Spinal cord (tissue), 10 donors: ENCODE measurements around the gene PPP2R2C. TPM values are rescaled to one million over a fixed set of nuclear protein-coding genes. Genes with fewer than 3 reads are reported as not detected.

ENCODE experiments used
- DNase-seq, 6 donors: peaks; one replicate each; pipeline versions ENCODE4 v3.0.0 to v3.0.0-alpha.2; 2013 to 2015; ENCODE audit warnings: low spot score in 6 of 6, low read depth in 4 of 6
- H3K27ac ChIP-seq: one replicate; pipeline ENCODE4 v1.5.1; 2013; ENCODE audit warnings: low read depth, low read length, control low read depth
- H3K27me3 ChIP-seq: one replicate; pipeline ENCODE4 v1.6.1; 2013; ENCODE audit warnings: low read length; ENCODE audit not compliant: control insufficient read depth, insufficient read depth
- H3K36me3 ChIP-seq: one replicate; pipeline ENCODE4 v1.6.1; 2013; ENCODE audit warnings: low read length; ENCODE audit not compliant: control insufficient read depth, insufficient read depth
- H3K4me1 ChIP-seq: one replicate; pipeline ENCODE4 v1.6.1; 2013; ENCODE audit warnings: low read length; ENCODE audit not compliant: control insufficient read depth, insufficient read depth
- H3K4me3 ChIP-seq: one replicate; pipeline ENCODE4 v1.5.1; 2013; ENCODE audit warnings: low read depth, low read length, control low read depth
- H3K9me3 ChIP-seq: one replicate; pipeline ENCODE4 v1.6.1; 2013; ENCODE audit warnings: low read length; ENCODE audit not compliant: control insufficient read depth, insufficient read depth
- WGBS: methylation state at CpG from one replicate; pipeline ENCODE4 v1.1.5; 2013; ENCODE audit warnings: missing lambda C conversion rate; ENCODE audit not compliant: insufficient coverage; 5-methylcytosine and 5-hydroxymethylcytosine counted together
- polyA plus RNA-seq, 2 donors: library from polyadenylated mRNA; unstranded; fragments of 120-200 nt; gene quantifications; one replicate each; pipeline ENCODE4 v1.2.1, GENCODE V29; 2013; ENCODE audit not compliant: insufficient read length in 2 of 2
- total RNA-seq, 2 donors: library from RNA; depleted of rRNA in 1 of 2; stranded (reverse); fragments of 120-200 nt in 1 of 2; fragments of >200 nt in 1 of 2; gene quantifications; one replicate each; pipeline versions ENCODE4 v1.2.3 to v1.2.4, GENCODE V29; 2013 to 2014
- donor health status: healthy.

The PPP2R2C gene
- total and polyA plus RNA-seq, 4 donors: 17.2 to 114 (median 75.1) TPM

- H3K27me3 ChIP-seq: no peaks in the 10 kb centered on the region
- H3K27ac ChIP-seq: no peak overlapping the region
- DNase-seq: no peak
- H3K9me3 ChIP-seq: no peaks in the 10 kb centered on the region
- no peak overlapping the region for H3K4me3 ChIP-seq
- 83% methylated on average over 3 of the region's 5 CpGs for WGBS
- H3K36me3 ChIP-seq: peaks cover 15% of the 10 kb centered on the region
- H3K4me1 ChIP-seq: peaks cover 68% of the 10 kb centered on the region
These were observed 26.8 kb downstream of the PPP2R2C start for GRCh38 chr4:6445403-6446129.

DNA sequence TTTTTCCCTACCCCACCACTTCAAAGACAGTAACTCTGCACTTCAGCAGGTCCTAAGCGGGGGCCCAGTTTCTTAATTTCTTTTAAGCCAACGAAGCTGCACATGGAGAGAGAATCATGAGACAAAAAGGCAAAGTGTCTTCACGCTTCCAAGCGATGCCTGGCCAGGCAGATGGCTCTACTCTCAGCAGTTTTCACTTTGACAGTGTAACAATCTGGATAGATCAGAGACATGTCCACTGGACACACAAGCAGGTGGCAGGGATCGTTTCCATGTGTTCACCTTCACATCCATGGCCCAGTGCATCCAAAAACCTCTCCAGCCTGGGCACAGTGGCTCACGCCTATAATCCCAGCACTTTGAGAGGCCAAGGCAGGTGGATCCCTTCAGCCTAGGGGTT lies 27.8 kb downstream of the PPP2R2C start:
- Histone ChIP-seq H3K4me1 (peaks cover 63% of the 10 kb centered on the region), H3K4me3 (no peak overlapping the region), H3K27me3 (no peaks in the 10 kb centered on the region), H3K36me3 (peaks cover 13% of the 10 kb centered on the region), H3K27ac (no peak overlapping the region), H3K9me3 (no peaks in the 10 kb centered on the region)
- DNase-seq: peak in 1 of 6 donors; percentile 32
- WGBS: 75% methylated on average over 6 of the region's 6 CpGs

GRCh38 chr4:6443035-6444023 lies 29.1 kb downstream of the PPP2R2C start:
- WGBS: 88% methylated on average over 21 of the region's 21 CpGs
- H3K27me3 ChIP-seq: no peaks in the 10 kb centered on the region
- DNase-seq: peak in 1 of 6 donors; percentile 59
- peaks cover 9% of the 10 kb centered on the region for H3K36me3 ChIP-seq
- peaks cover 54% of the 10 kb centered on the region for H3K4me1 ChIP-seq
- H3K4me3 ChIP-seq: no peak overlapping the region
- no peaks in the 10 kb centered on the region for H3K9me3 ChIP-seq
- no peak overlapping the region for H3K27ac ChIP-seq

GRCh38 chr4:6442555-6442954 lies 29.9 kb downstream of the PPP2R2C start:
- Histone ChIP-seq H3K27ac (no peak overlapping the region), H3K4me3 (no peak overlapping the region), H3K27me3 (no peaks in the 10 kb centered on the region), H3K4me1 (peaks cover 49% of the 10 kb centered on the region), H3K36me3 (peaks cover 9% of the 10 kb centered on the region), H3K9me3 (no peaks in the 10 kb centered on the region)
- WGBS: 88% methylated on average over 4 of the region's 8 CpGs
- DNase-seq: no peak

GRCh38 chr4:6441758-6442157 lies 30.7 kb downstream of the PPP2R2C start:
- H3K4me1 ChIP-seq: peaks cover 41% of the 10 kb centered on the region
- WGBS: 86% methylated on average over 7 of the region's 7 CpGs
- DNase-seq: no peak
- no peaks in the 10 kb centered on the region for H3K27me3 ChIP-seq
- H3K27ac ChIP-seq: no peak overlapping the region
- H3K36me3 ChIP-seq: peaks cover 9% of the 10 kb centered on the region
- H3K9me3 ChIP-seq: no peaks in the 10 kb centered on the region
- H3K4me3 ChIP-seq: no peak overlapping the region

GRCh38 chr4:6441202-6441582 lies 31.2 kb downstream of the PPP2R2C start:
- peaks cover 9% of the 10 kb centered on the region for H3K36me3 ChIP-seq
- H3K27ac ChIP-seq: no peak overlapping the region
- 86% methylated on average over 6 of the region's 6 CpGs for WGBS
- no peaks in the 10 kb centered on the region for H3K9me3 ChIP-seq
- no peak for DNase-seq
- H3K4me3 ChIP-seq: no peak overlapping the region
- H3K27me3 ChIP-seq: no peaks in the 10 kb centered on the region
- H3K4me1 ChIP-seq: peaks cover 36% of the 10 kb centered on the region

DNA sequence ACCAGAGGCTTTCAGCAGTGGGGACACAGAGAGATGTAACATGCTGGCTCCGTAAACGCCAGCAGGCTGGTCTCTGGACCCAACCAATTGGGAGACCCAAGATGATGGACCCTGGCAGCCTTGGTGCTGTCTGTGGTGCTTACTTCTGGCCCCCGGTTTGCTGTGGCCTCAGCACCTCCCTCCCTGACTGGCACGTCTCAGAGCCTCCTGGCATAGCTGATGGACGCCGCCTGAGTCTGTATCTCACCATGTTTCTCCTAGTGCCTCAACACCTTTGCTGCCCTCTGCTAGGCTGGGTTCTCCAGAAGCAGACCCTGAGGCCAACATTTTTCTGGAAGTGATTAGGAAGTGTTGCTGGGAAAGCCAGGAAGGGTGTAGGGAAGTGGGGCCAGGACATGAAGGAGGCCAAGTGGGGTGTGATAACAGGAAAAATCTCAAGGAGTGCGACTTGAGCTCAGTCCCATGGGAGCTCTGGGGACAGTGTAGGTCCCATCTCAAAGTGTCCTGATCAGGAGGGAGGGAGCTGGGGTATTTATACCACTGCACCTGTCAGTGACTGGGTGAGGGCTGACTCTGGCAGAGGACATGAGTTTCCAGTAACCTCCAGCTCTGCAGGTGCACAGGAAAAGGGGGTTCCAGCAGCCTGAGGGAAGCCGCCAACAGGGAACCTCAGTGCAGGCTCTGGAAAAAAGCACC lies 31.8 kb downstream of the PPP2R2C start:
- Histone ChIP-seq H3K36me3 (peaks cover 9% of the 10 kb centered on the region), H3K9me3 (no peaks in the 10 kb centered on the region), H3K4me1 (peaks cover 30% of the 10 kb centered on the region), H3K27me3 (no peaks in the 10 kb centered on the region), H3K27ac (no peak overlapping the region), H3K4me3 (no peak overlapping the region)
- WGBS: 55% methylated on average over 6 of the region's 8 CpGs
- no peak for DNase-seq

DNA sequence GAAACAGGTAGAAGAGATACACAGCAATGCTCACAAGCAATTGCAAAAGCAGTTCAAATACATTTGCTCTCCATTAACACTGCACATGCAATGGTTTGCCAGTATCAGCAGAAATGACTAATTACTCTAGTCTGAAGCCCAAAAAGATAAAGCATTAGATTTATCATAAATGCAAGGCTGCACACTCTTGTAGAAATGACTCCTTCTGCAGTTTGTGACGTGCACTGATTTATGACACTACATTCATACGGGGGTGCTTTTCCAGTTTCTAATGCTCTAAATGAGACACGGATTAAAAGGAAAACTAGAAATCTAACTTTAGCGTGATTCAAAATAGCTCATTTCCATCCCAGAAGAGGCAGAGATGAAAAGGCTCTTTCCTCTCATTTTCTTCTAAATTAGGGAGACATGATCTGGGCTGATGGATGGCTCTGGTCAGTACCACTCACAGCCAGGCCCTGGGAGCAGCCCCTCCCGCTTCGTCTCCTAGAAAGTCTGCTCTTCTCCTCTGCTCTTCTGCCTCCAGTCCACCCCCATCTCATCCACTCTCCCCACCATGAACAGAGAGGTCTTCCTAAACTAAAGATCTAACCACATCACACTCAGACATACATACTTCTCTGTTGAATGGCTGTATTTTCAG lies 33.2 kb downstream of the PPP2R2C start:
- Histone ChIP-seq H3K4me3 (no peak overlapping the region), H3K27me3 (no peaks in the 10 kb centered on the region), H3K36me3 (peaks cover 9% of the 10 kb centered on the region), H3K27ac (no peak overlapping the region), H3K9me3 (peaks cover 2% of the 10 kb centered on the region), H3K4me1 (peaks cover 27% of the 10 kb centered on the region)
- DNase-seq: peak in 1 of 6 donors; percentile 54
- WGBS: 83% methylated on average over 4 of the region's 6 CpGs

GRCh38 chr4:6437826-6438238 lies 34.6 kb downstream of the PPP2R2C start:
- Histone ChIP-seq H3K27me3 (no peaks in the 10 kb centered on the region), H3K4me3 (no peak overlapping the region), H3K36me3 (peaks cover 4% of the 10 kb centered on the region), H3K9me3 (peaks cover 2% of the 10 kb centered on the region), H3K27ac (no peak overlapping the region), H3K4me1 (peaks cover 20% of the 10 kb centered on the region)
- peak in 2 of 6 donors; percentile 53 to 69 for DNase-seq
- 43% methylated on average over 1 of the region's 5 CpGs for WGBS
